Karpas-422 (cell line): ENCODE measurements around the gene RPL7A. TPM values are rescaled to one million over a fixed set of nuclear protein-coding genes. Genes with fewer than 3 reads are reported as not detected.
A peak's percentile ranks its signal among the peaks of the same experiment; 100 is the strongest.

ENCODE experiments used
- DNase-seq: peaks from one replicate; pipeline ENCODE4 v3.0.0-alpha.2; 2015
- H2AFZ ChIP-seq: fragments of 200-600 bp; sonication (generic); 2 replicates; pipeline ENCODE4 v1.6.1; 2014; ENCODE audit warnings: antibody characterized with exemption, low read length, mixed read lengths
- H3K27ac ChIP-seq: fragments of 200-600 bp; sonication (generic); 2 replicates; pipeline ENCODE4 v1.5.1; 2014; ENCODE audit warnings: mild to moderate bottlenecking, low read length, moderate library complexity
- H3K27me3 ChIP-seq: fragments of 200-600 bp; sonication (generic); 2 replicates; pipeline ENCODE4 v1.6.1; 2014; ENCODE audit warnings: low read length, mixed read lengths
- H3K36me3 ChIP-seq: fragments of 200-600 bp; sonication (generic); 2 replicates; pipeline ENCODE4 v1.6.1; 2014; ENCODE audit warnings: low read length, mixed read lengths; ENCODE audit not compliant: insufficient read depth
- H3K4me1 ChIP-seq: fragments of 200-600 bp; sonication (generic); 2 replicates; pipeline ENCODE4 v1.6.1; 2014; ENCODE audit warnings: mild to moderate bottlenecking, low read length, mixed read lengths
- H3K4me2 ChIP-seq: fragments of 200-600 bp; sonication (generic); 2 replicates; pipeline ENCODE4 v1.6.1; 2014; ENCODE audit warnings: low read length, low read depth, mild to moderate bottlenecking; ENCODE audit not compliant: poor library complexity, severe bottlenecking
- H3K4me3 ChIP-seq: fragments of 200-600 bp; sonication (generic); 2 replicates; pipeline ENCODE4 v1.5.1; 2014; ENCODE audit warnings: mild to moderate bottlenecking, antibody characterized with exemption, low read length, mixed read lengths
- H3K79me2 ChIP-seq: fragments of 200-600 bp; sonication (generic); 2 replicates; pipeline ENCODE4 v1.6.1; 2014; ENCODE audit warnings: mild to moderate bottlenecking, low read length, mixed read lengths
- H3K9ac ChIP-seq: fragments of 200-600 bp; sonication (generic); 2 replicates; pipeline ENCODE4 v1.6.0; 2014; ENCODE audit warnings: low read length
- H3K9me2 ChIP-seq: fragments of 200-600 bp; sonication (generic), shearing (Covaris generic); replicated peaks from 2 replicates; pipeline ENCODE4 v1.6.0; 2014; ENCODE audit warnings: mild to moderate bottlenecking, low read length, moderate library complexity; ENCODE audit not compliant: insufficient read depth
- H3K9me3 ChIP-seq: fragments of 300-700, 200-600 bp; sonication (generic); 2 replicates; pipeline ENCODE4 v1.6.1; 2014; ENCODE audit warnings: low read length, mixed read lengths
- H4K20me1 ChIP-seq: fragments of 200-600 bp; sonication (generic); 2 replicates; pipeline ENCODE4 v1.6.1; 2014; ENCODE audit warnings: mild to moderate bottlenecking, antibody characterized with exemption, low read length, low read depth; ENCODE audit not compliant: insufficient read depth
- total RNA-seq: library from RNA; depleted of rRNA; stranded (reverse); fragments of >200 nt; shearing (Covaris generic); gene quantifications from 2 replicates; pipeline ENCODE4 v1.2.3, GENCODE V29; 2014; ENCODE audit warnings: low replicate concordance

RPL7A gene
- total RNA-seq, 1 experiment from 2014 or later = 2,407 TPM

GRCh38 chr9:133340916-133341315 is 7.1 kb upstream of the RPL7A start:
- H3K4me2 ChIP-seq = no peak overlapping the region
- no peak overlapping the region for H3K4me3 ChIP-seq
- no peaks in the 10 kb centered on the region for H3K27me3 ChIP-seq
- H3K27ac ChIP-seq = no peak overlapping the region
- H2AFZ ChIP-seq = no peak overlapping the region
- no peaks in the 10 kb centered on the region for H3K9me3 ChIP-seq
- H3K79me2 ChIP-seq = peaks cover 8% of the 10 kb centered on the region
- peaks cover 9% of the 10 kb centered on the region; the same call in 1 of the 2 replicates for H3K36me3 ChIP-seq
- H3K9me2 ChIP-seq = no peaks in the 10 kb centered on the region
- no peak for DNase-seq
- peaks cover 6% of the 10 kb centered on the region; the same call in 1 of the 2 replicates for H4K20me1 ChIP-seq
- H3K9ac ChIP-seq = no peak overlapping the region
- H3K4me1 ChIP-seq = peaks cover 5% of the 10 kb centered on the region

GRCh38 chr9:133341369-133342068 is 6.5 kb upstream of the RPL7A start:
- Histone ChIP-seq H3K9me2 (no peaks in the 10 kb centered on the region), H3K4me3 (no peak overlapping the region), H3K27me3 (no peaks in the 10 kb centered on the region), H3K79me2 (peaks cover 14% of the 10 kb centered on the region), H3K36me3 (peaks cover 9% of the 10 kb centered on the region; the same call in 1 of the 2 replicates), H3K4me2 (no peak overlapping the region), H3K27ac (no peak overlapping the region), H3K9me3 (no peaks in the 10 kb centered on the region), H2AFZ (no peak overlapping the region), H3K4me1 (peaks cover 5% of the 10 kb centered on the region), H4K20me1 (peaks cover 6% of the 10 kb centered on the region; the same call in 1 of the 2 replicates), H3K9ac (no peak overlapping the region)
- DNase-seq = no peak

GRCh38 chr9:133342069-133342406 is 6.0 kb upstream of the RPL7A start:
- Histone ChIP-seq H3K4me1 (peaks cover 8% of the 10 kb centered on the region), H3K4me3 (no peak overlapping the region), H3K9ac (no peak overlapping the region), H3K27ac (no peak overlapping the region), H3K79me2 (peaks cover 19% of the 10 kb centered on the region), H4K20me1 (peaks cover 6% of the 10 kb centered on the region; the same call in 1 of the 2 replicates), H3K9me3 (no peaks in the 10 kb centered on the region), H3K36me3 (peaks cover 9% of the 10 kb centered on the region; the same call in 1 of the 2 replicates), H3K4me2 (no peak overlapping the region), H3K27me3 (no peaks in the 10 kb centered on the region), H3K9me2 (no peaks in the 10 kb centered on the region), H2AFZ (no peak overlapping the region)
- no peak for DNase-seq

GRCh38 chr9:133342570-133342969 is 5.4 kb upstream of the RPL7A start:
- H3K36me3 ChIP-seq = peaks cover 9% of the 10 kb centered on the region; the same call in 1 of the 2 replicates
- H3K79me2 ChIP-seq = peaks cover 24% of the 10 kb centered on the region
- H3K27ac ChIP-seq = no peak overlapping the region
- H3K9me2 ChIP-seq = no peaks in the 10 kb centered on the region
- peaks cover 6% of the 10 kb centered on the region; the same call in 1 of the 2 replicates for H4K20me1 ChIP-seq
- DNase-seq = no peak
- H3K9me3 ChIP-seq = no peaks in the 10 kb centered on the region
- no peak overlapping the region for H3K9ac ChIP-seq
- H3K4me1 ChIP-seq = peaks cover 8% of the 10 kb centered on the region
- no peaks in the 10 kb centered on the region for H3K27me3 ChIP-seq
- H3K4me3 ChIP-seq = no peak overlapping the region
- H2AFZ ChIP-seq = no peak overlapping the region
- no peak overlapping the region for H3K4me2 ChIP-seq

- Histone ChIP-seq H3K4me3 (no peak overlapping the region), H4K20me1 (peaks cover 15% of the 10 kb centered on the region), H3K79me2 (peaks cover 38% of the 10 kb centered on the region), H3K27ac (no peak overlapping the region), H2AFZ (no peak overlapping the region), H3K9me2 (no peaks in the 10 kb centered on the region), H3K9me3 (no peaks in the 10 kb centered on the region), H3K4me2 (no peak overlapping the region), H3K36me3 (peaks cover 18% of the 10 kb centered on the region), H3K4me1 (peaks cover 9% of the 10 kb centered on the region), H3K9ac (no peak overlapping the region), H3K27me3 (no peaks in the 10 kb centered on the region)
- DNase-seq = no peak
Measured at GRCh38 chr9:133344071-133344470, 3.9 kb upstream of the RPL7A start.

GRCh38 chr9:133344979-133345378 is 3.0 kb upstream of the RPL7A start:
- H4K20me1 ChIP-seq = peaks cover 24% of the 10 kb centered on the region
- H2AFZ ChIP-seq = no peak overlapping the region
- no peaks in the 10 kb centered on the region for H3K9me2 ChIP-seq
- peaks cover 18% of the 10 kb centered on the region for H3K4me1 ChIP-seq
- peaks cover 27% of the 10 kb centered on the region for H3K36me3 ChIP-seq
- no peaks in the 10 kb centered on the region for H3K27me3 ChIP-seq
- H3K79me2 ChIP-seq = peaks cover 47% of the 10 kb centered on the region
- no peak overlapping the region for H3K9ac ChIP-seq
- no peak overlapping the region for H3K27ac ChIP-seq
- DNase-seq = no peak
- no peak overlapping the region for H3K4me3 ChIP-seq
- H3K4me2 ChIP-seq = no peak overlapping the region
- H3K9me3 ChIP-seq = no peaks in the 10 kb centered on the region

GRCh38 chr9:133345596-133345995 is 2.4 kb upstream of the RPL7A start:
- Histone ChIP-seq H3K4me1 (peaks cover 25% of the 10 kb centered on the region), H3K36me3 (peaks cover 31% of the 10 kb centered on the region), H3K4me2 (no peak overlapping the region), H3K9ac (no peak overlapping the region), H3K9me3 (no peaks in the 10 kb centered on the region), H3K27ac (no peak overlapping the region), H2AFZ (no peak overlapping the region), H3K4me3 (no peak overlapping the region), H4K20me1 (peaks cover 26% of the 10 kb centered on the region), H3K9me2 (no peaks in the 10 kb centered on the region), H3K27me3 (no peaks in the 10 kb centered on the region), H3K79me2 (peaks cover 51% of the 10 kb centered on the region)
- DNase-seq = no peak

GRCh38 chr9:133346021-133346785 is 1.8 kb upstream of the RPL7A start:
- Histone ChIP-seq H3K9me2 (no peaks in the 10 kb centered on the region), H3K9ac (peak overlapping the region; percentile 95), H3K4me3 (peak overlapping the region; percentile 100), H3K4me2 (peak overlapping the region; percentile 66), H3K9me3 (no peaks in the 10 kb centered on the region), H3K27ac (no peak overlapping the region), H2AFZ (no peak overlapping the region), H3K36me3 (peaks cover 31% of the 10 kb centered on the region), H4K20me1 (peaks cover 26% of the 10 kb centered on the region), H3K27me3 (no peaks in the 10 kb centered on the region), H3K79me2 (peaks cover 51% of the 10 kb centered on the region), H3K4me1 (peaks cover 28% of the 10 kb centered on the region)
- no peak for DNase-seq
